Keratinocyte (primary cell): Measurements from ENCODE around the gene TALDO1. TPM values are rescaled to one million over a fixed set of nuclear protein-coding genes. Genes with fewer than 3 reads are reported as not detected.

ENCODE experiments used
- DNase-seq: peaks from one replicate; pipeline ENCODE4 v3.0.0-alpha.2; 2011; ENCODE audit warnings: low read depth, missing footprints, low spot score
- FAIRE-seq: peaks from 2 replicates; lab custom pipeline; 2011; peaks lifted over from hg19 to GRCh38; lab: Jason Lieb, UNC
- H2AFZ ChIP-seq: 2 replicates; pipeline ENCODE4 v1.6.0; 2012; ENCODE audit warnings: low read length, control low read depth, inconsistent platforms; ENCODE audit not compliant: control insufficient read depth
- H3K27ac ChIP-seq: 2 replicates; pipeline ENCODE4 v1.5.1; 2011; ENCODE audit warnings: low read length; ENCODE audit not compliant: control insufficient read depth, insufficient read depth
- H3K27me3 ChIP-seq: 3 replicates; pipeline ENCODE4 v1.6.0; 2011; ENCODE audit warnings: low read length; ENCODE audit not compliant: control insufficient read depth, insufficient read depth; ENCODE audit errors: extremely low read depth
- H3K36me3 ChIP-seq, 2 experiments: 2 replicates in 1 of 2; 3 replicates in 1 of 2; pipeline ENCODE4 v1.5.1; 2011; ENCODE audit warnings: low read length in 2 of 2, mild to moderate bottlenecking in 1 of 2; ENCODE audit not compliant: control insufficient read depth in 2 of 2, insufficient read depth in 2 of 2; ENCODE audit errors: extremely low read depth in 1 of 2
- H3K4me1 ChIP-seq: 3 replicates; pipeline ENCODE4 v1.5.1; 2011; ENCODE audit warnings: low read length; ENCODE audit not compliant: control insufficient read depth, insufficient read depth; ENCODE audit errors: extremely low read depth
- H3K4me2 ChIP-seq: 3 replicates; pipeline ENCODE4 v1.6.0; 2011; ENCODE audit warnings: low read depth, low read length; ENCODE audit not compliant: control insufficient read depth, insufficient read depth; ENCODE audit errors: extremely low read depth
- H3K4me3 ChIP-seq, 3 experiments: fragments of 200-600 bp in 1 of 3; sonication (generic) in 1 of 3; 2 replicates in 2 of 3; 3 replicates in 1 of 3; pipeline ENCODE4 v1.5.1; 2011 to 2016; ENCODE audit warnings: low read length in 3 of 3, mild to moderate bottlenecking in 3 of 3, control low read depth in 2 of 3, inconsistent platforms in 1 of 3, low read depth in 1 of 3, mixed read lengths in 1 of 3, mixed run types in 1 of 3, moderate library complexity in 1 of 3; ENCODE audit not compliant: control insufficient read depth in 2 of 3, insufficient read depth in 2 of 3; ENCODE audit errors: extremely low read depth in 1 of 3
- H3K79me2 ChIP-seq: 2 replicates; pipeline ENCODE4 v1.6.0; 2012; ENCODE audit warnings: low read length; ENCODE audit not compliant: control insufficient read depth, insufficient read depth
- H3K9ac ChIP-seq: 3 replicates; pipeline ENCODE4 v1.6.0; 2011; ENCODE audit warnings: low read length; ENCODE audit not compliant: control insufficient read depth, insufficient read depth; ENCODE audit errors: extremely low read depth
- H3K9me1 ChIP-seq: 3 replicates; pipeline ENCODE4 v1.6.0; 2011; ENCODE audit warnings: low read length; ENCODE audit not compliant: control insufficient read depth, insufficient read depth; ENCODE audit errors: extremely low read depth
- H3K9me3 ChIP-seq: 2 replicates; pipeline ENCODE4 v1.5.1; 2012; ENCODE audit warnings: low read depth, low read length; ENCODE audit not compliant: control insufficient read depth
- H4K20me1 ChIP-seq: 3 replicates; pipeline ENCODE4 v1.6.0; 2011; ENCODE audit warnings: low read length; ENCODE audit not compliant: control insufficient read depth, insufficient read depth; ENCODE audit errors: extremely low read depth
- CTCF ChIP-seq, 3 experiments: IDR thresholded peaks in 1 of 3; conservative IDR thresholded peaks in 1 of 3; optimal IDR thresholded peaks in 1 of 3; 2 replicates in 2 of 3; 3 replicates in 1 of 3; pipeline versions ENCODE3 to v1.5.1; 2011; ENCODE audit warnings: low read length in 3 of 3, mild to moderate bottlenecking in 3 of 3, moderate library complexity in 2 of 3, control low read depth in 1 of 3, inconsistent platforms in 1 of 3; ENCODE audit not compliant: insufficient read depth in 2 of 3; ENCODE audit errors: extremely low read depth in 1 of 3
- EZH2 ChIP-seq: IDR thresholded peaks from one replicate; pipeline ENCODE4 v1.6.1; 2012; ENCODE audit warnings: inconsistent platforms, mild to moderate bottlenecking, low read length, moderate library complexity
- dilution Hi-C: fragments of 300-500 bp; cut with MboI; formaldehyde crosslinking; loops from one replicate; pipeline ENCODE4 v1.7.0; 2020; ENCODE audit warnings: low sequenced_read_pairs; ENCODE audit not compliant: extremely low pct_ligation_motif_present
- polyA plus RNA-seq, 5 experiments: library from polyadenylated mRNA; depleted of rRNA in 3 of 5; stranded (reverse) in 3 of 5; stranded (forward) in 1 of 5; unstranded in 1 of 5; fragments of >200 nt; gene quantifications; 1 replicate in 1 of 5; 2 replicates in 3 of 5; 3 replicates in 1 of 5; pipeline versions ENCODE4 v1.2.1 to v1.2.3, GENCODE V29; 2011 to 2012; ENCODE audit warnings: missing spikeins in 2 of 5, low read depth in 1 of 5, low replicate concordance in 1 of 5

TALDO1 gene
- polyA plus RNA-seq, 1 donor (not counting 4 experiments of a cell fraction or from before 2014, with no cell fraction given) = 162 TPM

GRCh38 chr11:720017-720641 lies 27.1 kb upstream of the TALDO1 start:
- FAIRE-seq (no peak), DNase-seq (no peak)
- H3K79me2 ChIP-seq = peaks cover 3% of the 10 kb centered on the region
- H3K27ac ChIP-seq = no peak overlapping the region
- no peak overlapping the region for H3K9ac ChIP-seq
- no peak overlapping the region for H3K4me3 ChIP-seq
- H3K27me3 ChIP-seq = no peaks in the 10 kb centered on the region
- H2AFZ ChIP-seq = no peak overlapping the region
- H3K9me3 ChIP-seq = no peaks in the 10 kb centered on the region
- H3K36me3 ChIP-seq = peaks cover 24 to 25% of the 10 kb centered on the region in 2 experiments
- peaks cover 2% of the 10 kb centered on the region for H3K4me1 ChIP-seq
- no peaks in the 10 kb centered on the region for H3K9me1 ChIP-seq
- dilution Hi-C loops = no loop called here
- peaks cover 5% of the 10 kb centered on the region for H4K20me1 ChIP-seq
- TF ChIP-seq EZH2 (no peak), CTCF (optimal IDR thresholded peaks at IDR 0.05 in 1 of 3, IDR thresholded peaks at IDR 0.05 in 1 of 3, conservative IDR thresholded peaks at IDR 0.05 in 1 of 3; ENCODE audit: extremely low read depth in 1 of 3, insufficient read depth in 2 of 3, low read length in 3 of 3) (no peak)
- no peak overlapping the region for H3K4me2 ChIP-seq

- no peak overlapping the region for H3K4me2 ChIP-seq
- H3K9me1 ChIP-seq = no peaks in the 10 kb centered on the region
- H3K4me1 ChIP-seq = peaks cover 7% of the 10 kb centered on the region
- H3K27me3 ChIP-seq = no peaks in the 10 kb centered on the region
- DNase-seq = no peak
- no peaks in the 10 kb centered on the region for H3K9me3 ChIP-seq
- peaks cover 3% of the 10 kb centered on the region for H3K79me2 ChIP-seq
- no peak overlapping the region for H3K27ac ChIP-seq
- H4K20me1 ChIP-seq = peaks cover 5% of the 10 kb centered on the region
- no peak for FAIRE-seq
- H3K9ac ChIP-seq = no peak overlapping the region
- H3K36me3 ChIP-seq = peaks cover 26 to 28% of the 10 kb centered on the region in 2 experiments
- H3K4me3 ChIP-seq = no peak overlapping the region
- dilution Hi-C loops = no loop called here
- no peak overlapping the region for H2AFZ ChIP-seq
- TF ChIP-seq EZH2 = no peak
- TF ChIP-seq CTCF (optimal IDR thresholded peaks at IDR 0.05 in 1 of 3, IDR thresholded peaks at IDR 0.05 in 1 of 3, conservative IDR thresholded peaks at IDR 0.05 in 1 of 3; ENCODE audit: extremely low read depth in 1 of 3, insufficient read depth in 2 of 3, low read length in 3 of 3) = no peak
Measured at GRCh38 chr11:720642-721246, 26.5 kb upstream of the TALDO1 start.
